Right renal pelvis (tissue), 4 donors: Measurements from ENCODE around the gene TTC33. TPM values are rescaled to one million over a fixed set of nuclear protein-coding genes. Genes with fewer than 3 reads are reported as not detected.
A peak's percentile ranks its signal among the peaks of the same experiment; 100 is the strongest.
"Not testable (repeated sequence)": the region's sequence is repeated elsewhere in the genome, so short reads cannot be mapped to it uniquely, and the experiment has no call there.

Source experiments
- DNase-seq, 4 donors: peaks; one replicate each; pipeline ENCODE4 v3.0.0-alpha.2; 2013; ENCODE audit warnings: low read depth in 4 of 4, low spot score in 3 of 4, missing footprints in 1 of 4
- polyA plus RNA-seq, 4 donors: library from polyadenylated mRNA; unstranded; fragments of 120-200 nt; gene quantifications; one replicate each; pipeline ENCODE4 v1.2.1, GENCODE V29; 2013; ENCODE audit not compliant: insufficient read length in 4 of 4

TTC33 gene
- polyA plus RNA-seq, 4 donors = 29.8 to 38.0 (median 36.3) TPM

DNA sequence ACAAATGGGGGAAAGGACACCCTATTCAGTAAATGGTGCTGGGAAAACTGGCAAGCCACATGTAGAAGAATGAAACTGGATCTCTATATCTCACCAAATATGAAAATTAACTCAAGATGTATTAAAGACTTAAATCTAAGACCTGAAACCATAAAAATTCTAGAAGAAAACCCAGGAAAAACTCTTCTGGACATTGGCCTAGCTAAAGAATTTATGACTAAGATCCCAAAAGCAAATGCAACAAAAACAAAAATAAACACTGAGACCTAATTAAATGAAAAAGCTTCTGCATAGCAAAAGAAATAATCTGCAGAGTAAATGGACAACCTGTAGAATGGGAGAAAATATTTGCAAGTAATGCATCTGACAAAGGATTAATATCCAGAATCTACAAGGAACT, 99.7 kb downstream of the TTC33 start:
- DNase-seq = not testable (repeated sequence)

DNA sequence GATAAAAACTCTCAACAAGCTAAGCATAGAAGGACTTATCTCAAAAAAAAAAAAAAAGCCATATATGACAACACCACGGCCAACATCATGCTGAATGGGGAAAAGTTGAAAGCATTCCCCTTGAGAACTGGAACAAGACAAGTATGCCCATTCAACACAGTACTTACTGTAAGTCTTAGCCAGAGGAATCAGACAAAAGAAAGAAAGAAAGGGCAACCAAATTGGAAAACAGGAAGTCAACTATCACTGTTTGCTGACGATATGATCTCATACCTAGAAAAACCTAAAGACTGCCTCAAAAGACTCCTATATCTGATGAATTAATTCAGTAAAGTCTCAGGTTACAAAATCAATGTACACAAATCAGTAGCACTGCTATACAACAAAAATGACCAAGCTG, 100.6 kb downstream of the TTC33 start:
- no peak for DNase-seq

DNA sequence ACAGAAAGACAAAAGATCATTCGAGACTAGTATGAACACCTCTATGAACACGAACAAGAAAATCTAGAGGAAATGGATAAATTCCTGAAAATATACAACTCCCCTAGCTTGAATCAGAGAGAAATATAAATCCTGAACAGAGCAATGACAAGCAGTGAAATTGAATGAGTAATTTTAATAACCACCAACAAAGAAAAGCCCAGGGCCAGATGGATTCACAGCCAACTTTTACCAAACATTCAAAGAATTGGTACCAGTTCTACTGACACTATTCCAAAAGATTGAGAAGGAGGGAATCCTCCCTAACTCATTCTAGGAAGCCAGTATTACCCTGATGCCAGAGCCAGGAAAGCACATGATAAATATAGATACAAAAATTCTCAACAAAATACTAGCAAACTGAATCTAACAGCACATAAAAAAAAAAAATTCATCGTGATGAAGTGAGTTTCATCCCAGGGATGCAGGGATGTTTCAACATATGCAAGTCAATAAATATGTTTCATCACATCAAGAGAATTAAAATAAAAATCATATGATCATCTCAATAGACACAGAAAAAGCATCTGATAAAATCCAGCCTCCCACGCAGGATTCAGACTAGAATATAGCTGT, 101.3 kb downstream of the TTC33 start:
- DNase-seq = no peak

DNA sequence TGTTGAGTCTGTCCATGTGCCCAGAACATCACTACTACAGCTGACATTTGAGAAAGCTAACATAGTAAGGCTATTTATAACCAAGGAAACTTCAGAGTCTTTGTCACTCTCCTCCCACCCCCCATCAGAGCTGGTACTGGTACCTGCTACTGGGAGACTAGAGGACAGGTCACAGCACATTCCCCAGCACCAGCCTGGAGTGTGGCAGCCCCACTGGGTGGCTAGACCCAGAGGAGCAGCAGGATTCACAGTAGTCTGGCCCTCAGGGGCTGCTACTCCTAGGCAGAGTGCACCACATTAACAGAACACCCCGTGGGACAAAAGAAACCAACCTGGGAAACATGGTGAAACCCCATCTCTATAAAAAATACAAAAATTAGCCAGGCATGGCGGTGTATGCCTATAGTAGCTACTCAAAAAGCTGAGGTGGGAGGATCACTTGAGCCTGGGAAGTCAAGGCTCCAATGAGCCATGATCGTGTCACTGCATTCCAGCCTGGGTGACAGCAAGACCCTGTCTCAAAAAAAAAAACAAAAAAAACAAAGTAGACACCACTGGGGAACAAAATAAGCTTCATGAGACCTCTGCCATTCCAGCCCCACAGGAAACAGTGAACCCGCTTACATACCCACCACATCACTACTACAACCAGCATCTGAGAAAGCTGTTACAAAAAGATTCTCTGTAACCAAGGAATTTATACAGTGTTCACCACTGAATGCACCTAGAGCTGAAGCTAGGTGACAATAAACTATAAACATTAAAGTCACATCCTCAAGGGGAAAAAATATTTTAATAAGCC, 102.3 kb downstream of the TTC33 start:
- DNase-seq = no peak

DNA sequence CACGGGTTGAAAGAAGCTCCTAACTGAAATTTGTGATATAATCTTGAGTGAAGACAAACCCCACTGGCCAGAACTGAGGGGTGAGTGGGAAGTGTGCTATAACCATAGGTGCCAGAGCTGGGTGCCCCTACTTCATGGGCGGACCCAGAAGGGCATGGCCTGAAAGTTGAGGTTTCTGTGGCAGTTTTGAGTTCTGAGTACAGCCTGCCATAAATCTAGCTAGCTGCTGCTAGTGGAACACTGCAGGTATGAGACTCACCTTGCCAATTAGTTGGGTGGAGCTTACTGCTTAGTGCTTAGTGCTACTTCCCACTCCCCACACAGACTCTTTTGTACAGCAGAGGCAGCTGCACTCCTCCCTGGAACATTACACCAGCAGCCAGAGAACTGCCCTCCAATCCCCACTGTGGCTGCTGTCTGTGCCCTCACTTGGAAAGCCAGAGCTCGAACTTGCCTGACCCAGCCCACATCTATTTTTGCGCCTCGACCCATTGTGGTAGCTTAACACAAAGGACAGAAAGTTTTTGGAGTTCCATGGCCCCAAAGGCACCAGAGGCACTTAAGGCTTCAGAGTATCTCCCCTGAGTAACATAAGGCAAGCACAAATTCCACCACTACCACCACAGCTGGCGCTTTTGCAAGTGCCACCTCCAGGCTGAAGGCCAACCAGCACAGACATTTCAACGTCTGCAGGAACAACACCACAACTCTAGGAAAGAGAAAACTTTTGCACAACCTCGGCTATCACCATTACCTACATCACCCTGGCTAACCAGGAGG, 103.1 kb downstream of the TTC33 start:
- DNase-seq = no peak

DNA sequence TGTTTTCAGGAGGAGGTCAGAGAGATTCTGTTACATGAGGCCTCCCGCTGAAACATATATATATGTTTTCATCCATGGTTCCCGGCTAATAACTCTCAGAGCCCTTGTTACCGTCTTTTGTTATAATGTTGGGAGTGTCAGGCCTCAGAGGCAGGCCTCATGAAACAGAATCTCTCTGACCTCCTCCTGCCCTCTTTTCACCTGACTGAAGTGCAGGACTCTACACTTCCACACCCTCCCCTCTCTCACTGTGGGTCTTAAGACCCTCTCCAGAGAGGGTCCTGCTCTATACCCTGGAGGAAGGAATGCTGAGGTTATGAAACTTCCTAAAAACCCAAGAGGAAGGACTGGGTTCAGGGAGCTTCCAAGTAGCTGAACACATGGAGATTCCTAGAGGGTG, 104.6 kb downstream of the TTC33 start:
- no peak for DNase-seq

DNA sequence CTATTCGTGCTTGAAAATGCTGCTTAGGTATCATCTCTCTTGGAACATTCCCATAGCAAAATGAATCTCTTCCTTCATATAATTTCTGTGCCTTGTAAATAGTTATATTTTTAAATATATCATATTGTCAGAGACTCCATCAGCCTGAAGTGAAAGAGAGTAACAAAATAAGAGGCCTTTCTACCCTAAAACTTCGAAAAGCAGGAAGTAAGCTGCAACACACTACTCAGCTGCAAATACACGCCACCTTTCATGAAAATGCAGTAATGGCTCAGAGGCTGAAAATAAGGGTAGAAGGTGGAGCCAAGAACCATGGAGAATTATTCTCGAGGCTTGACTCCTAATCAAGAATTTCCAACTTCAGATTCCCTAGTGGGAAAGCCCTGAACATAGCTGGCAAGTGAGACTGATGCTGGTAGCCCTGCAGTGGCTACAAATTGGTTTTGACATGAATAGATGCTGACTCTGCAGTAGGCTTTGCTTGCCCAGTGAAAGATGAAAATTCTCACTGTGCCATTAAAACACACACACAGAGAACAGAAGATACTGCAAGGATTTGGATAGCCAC, 106.2 kb downstream of the TTC33 start:
- DNase-seq = no peak

DNA sequence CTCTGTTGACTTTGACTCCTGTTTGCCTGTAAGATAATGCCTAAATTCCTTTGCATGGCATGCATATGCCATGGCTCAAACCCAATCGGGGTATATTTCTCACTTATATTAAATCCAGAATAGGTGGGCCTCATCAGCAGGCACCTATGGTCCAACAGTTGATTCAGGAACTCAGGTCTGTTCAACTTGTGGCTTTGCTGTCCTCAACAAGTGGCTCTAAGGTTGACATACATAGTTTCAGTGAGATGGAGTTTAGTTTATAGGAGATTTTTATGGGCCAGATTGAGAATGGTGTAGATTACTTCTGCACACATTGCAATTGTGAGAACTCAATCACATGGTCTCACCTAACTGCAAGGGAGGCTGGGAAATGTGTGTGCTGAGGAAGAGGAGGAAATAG, 107.6 kb downstream of the TTC33 start:
- no peak for DNase-seq

DNA sequence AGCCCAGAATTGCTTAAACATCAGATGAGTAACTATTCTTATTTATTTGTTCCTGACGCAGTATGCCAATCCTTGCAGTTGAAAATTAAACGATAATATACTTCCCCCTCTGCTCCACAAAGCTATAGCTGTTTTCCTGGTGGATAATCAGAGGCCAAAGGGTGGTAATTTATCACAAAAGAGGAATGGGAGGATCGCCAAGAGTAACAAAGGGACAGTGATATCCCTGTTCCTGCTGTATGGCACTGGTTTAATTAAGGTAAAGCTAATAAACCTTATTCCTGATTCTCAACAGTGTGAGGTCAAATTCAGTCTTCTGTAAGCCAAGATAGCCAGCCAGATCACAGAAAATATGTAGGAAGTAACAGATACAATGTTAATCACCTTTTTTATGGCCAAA, 109.5 kb downstream of the TTC33 start:
- DNase-seq = peak in 3 of 4 donors; percentile 18 to 49 (median 39)

DNA sequence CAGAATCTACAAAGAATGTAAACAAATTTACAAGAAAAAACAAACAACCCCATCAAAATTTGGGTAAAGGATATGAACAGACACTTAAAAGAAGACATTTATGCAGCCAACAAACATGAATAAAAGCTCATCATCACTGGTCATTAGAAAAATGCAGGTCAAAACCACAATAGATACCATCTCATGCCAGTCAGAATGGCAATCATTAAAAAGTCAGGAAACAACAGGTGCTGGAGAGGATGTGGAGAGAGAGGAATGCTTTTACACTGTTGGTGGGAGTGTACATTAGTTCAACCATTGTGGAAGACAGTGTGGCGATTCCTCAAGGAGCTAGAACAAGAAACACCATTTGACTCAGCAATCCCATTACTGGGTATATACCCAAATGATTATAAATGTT, 116.2 kb downstream of the TTC33 start:
- DNase-seq = not testable (repeated sequence)

DNA sequence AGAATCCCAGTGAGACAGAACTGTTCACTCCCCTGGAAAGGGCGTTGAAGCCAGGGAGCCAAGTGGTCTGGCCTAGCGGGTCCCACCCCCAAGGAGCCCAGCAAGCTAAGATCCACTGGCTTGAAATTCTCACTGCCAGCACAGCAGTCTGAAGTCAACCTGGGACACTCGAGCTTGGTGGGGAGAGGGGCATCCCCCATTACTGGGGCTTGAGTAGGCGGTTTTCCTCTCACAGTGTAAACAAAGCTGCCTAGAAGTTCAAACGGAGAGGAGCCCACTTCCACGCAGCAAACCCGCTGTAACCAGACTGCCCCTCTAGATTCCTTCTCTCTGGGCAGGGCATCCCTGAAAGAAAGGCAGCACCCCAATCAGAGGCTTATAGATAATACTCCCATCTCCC, 121.2 kb downstream of the TTC33 start:
- no peak for DNase-seq

DNA sequence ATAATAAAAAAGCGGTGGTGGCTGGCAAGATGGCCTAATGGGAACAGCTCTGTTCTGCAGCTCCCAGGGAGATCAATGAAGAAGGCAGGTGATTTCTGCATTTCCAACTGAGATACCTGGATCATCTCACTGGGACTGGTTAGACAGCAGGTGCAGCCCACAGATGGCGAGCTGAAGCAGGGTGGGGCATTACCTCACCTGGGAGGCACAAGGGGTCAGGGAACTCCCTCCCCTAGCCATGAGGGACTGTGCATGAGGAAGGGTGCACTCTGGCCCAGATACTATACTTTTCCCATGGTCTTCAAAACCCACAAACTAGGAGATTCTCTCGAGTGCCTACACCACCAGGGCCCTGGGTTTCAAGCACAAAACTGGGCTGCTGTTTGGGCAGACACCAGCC, 121.6 kb downstream of the TTC33 start:
- no peak for DNase-seq

DNA sequence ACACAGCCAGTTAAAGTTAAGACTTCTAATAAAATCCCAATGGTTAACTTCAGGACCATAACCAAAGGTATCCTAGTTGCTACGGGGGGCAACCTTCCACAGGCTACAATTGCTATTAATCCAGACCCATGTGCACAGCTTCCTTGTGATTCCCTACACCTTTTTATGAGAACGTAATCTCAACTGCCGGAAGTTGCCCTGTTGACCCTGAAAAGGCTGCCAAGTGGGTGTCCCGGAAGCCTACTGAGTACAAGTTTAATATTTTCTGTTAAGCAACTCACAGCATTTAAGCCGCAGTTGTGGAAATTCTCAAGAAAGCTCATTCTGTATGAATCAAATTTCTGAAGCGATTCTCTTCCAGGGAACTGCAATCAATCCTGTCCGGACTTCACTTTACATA, 124.5 kb downstream of the TTC33 start:
- DNase-seq = no peak

DNA sequence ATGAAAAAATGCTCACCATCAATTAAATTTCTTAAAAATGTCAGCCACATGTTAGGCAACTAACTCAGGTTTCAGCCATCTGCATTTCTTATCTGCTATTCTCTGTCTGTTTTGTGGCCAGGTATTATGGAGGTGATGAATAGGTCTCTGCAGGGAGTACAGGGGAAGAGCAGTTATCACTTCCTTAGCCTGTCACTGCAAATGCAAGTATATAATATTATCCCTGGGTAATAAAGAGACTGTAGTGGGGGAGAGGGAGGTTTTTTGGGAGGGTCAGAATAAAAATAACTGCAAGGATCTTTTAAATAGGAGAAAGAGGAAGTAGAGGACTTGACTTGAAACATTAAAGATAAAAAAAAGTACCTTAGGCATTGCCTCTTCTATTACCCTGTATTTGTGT, 125.6 kb downstream of the TTC33 start:
- no peak for DNase-seq

DNA sequence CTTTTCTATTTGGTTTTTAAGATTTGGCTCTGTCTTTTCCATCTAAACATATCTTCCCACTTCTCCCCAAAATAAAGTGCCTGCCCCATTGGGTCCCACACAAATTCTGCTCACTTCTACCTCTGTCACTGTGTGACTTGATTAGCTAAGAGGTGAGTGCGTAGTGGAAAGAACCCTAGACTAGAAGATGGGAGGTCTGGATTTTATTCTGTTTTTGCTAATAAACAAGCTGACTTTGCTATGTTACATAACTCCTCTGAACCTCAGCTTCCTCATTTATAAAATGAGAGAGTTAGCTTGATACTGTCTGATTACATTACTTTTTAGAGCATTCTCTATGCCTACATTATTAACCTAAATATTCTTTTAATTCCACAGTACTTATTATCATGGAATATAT, 127.4 kb downstream of the TTC33 start:
- no peak for DNase-seq

DNA sequence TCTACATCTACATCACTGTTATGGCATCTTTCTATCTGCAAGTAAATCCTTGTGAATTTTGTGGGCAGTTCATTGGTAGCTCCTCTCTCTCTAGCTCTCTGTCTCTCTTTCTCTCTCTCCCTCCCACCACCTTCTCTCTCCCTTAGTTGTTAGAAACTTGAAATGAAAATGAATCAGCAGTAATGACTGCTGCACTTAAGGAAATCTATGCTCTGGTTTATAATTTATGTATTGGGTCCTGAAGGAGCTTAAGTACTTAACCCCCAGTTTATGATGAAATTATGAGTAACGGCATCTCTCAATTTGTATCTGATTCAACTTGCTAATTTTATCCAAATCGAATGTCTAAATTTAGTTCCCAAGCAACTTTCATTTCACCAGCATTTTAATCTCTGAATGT, 128.1 kb downstream of the TTC33 start:
- no peak for DNase-seq

DNA sequence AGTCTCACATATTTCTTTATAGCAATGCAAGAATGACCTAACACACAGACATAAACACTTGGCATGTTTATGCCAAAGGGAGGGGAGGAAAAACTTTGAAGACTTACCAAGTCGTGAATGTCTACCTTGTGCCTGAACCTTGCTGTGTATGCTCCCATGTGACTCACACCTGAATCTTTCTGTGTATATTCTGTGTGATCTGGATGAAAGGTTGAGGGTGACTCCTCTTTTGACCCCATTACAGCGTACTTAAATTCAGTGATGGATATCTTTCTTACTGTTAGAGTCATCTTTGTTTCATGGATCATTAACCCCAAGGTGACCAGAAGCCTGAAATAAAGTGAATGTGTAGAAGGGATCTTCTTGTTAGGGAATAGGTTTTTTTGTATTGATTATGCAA, 129.0 kb downstream of the TTC33 start:
- no peak for DNase-seq

DNA sequence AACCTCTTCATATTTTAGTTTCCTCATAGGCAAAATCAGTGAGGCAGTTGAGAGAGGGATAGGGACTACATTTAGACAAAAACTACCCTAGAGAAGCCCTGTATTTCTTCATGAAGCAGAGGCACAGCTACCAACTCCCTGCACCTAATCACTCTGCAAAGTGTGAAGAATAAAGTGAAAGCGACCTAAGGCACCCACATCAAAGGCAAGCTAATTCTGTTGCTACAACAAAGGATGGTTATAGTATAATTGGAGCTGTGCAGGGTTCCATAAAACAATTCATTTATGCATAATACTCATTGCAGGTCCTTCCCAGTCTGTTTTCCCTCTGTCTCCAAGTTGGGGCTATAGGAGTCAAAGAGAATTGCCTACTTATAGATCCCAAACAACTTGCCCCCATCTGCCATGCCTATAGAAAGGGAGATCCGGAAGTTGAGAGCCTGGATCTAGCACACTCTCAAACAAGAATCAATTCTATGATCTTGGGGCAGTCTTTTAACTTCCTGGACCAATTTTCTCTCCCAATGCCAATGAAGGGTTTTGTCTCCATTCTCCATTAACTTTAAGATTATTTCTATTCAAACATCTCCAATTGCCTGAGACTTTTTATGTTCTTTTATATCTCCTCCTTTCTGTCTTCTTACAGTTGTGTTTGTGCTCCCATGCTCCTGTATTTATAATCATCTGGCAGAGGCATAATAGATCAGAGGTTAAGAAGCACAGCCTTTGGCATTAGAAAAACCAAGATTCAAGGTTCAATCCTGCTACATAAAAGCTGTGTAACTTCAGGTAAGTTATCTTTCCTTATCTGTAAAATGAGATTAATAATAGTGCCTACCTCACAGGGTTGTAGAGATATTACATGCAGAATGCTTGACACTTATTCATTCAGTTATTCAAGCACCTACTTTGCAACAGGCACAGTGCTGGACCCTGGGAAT, 132.0 kb downstream of the TTC33 start:
- no peak for DNase-seq

DNA sequence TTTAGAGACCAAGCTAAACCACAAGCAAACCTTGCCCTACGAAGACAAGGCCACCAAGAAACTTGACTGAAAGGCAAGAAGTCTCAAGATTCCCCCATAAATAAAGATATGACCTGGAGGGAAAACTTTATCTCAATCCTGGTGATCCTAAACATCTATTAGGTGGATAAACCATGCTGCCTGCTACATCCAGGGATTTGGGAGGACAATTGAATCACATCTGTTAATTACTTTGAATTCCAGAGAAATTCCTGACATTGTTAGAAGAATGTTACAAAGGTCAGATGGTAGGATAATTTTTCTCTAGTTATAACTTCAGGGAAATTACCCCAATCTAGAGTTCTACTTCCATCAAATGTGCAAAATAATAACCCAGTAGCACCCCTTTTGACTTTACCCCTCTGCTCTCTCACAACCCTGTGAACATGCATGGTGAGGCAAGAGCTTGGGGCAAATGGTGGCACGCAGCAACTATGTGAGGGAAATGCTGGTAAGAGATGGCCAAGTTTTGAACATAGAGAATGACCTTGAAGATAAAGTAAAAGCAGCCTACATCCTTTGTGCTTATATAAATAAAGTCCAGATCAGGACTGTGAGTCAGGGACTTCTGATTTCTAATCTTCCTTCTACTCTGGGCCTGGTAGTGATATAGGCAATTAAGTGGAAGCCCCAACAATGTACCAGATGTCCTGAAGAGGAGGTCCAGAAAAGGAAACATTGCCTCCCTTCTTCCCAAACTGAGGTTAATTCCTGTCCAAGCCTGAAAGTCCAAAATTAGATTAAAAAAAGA, 133.1 kb downstream of the TTC33 start:
- no peak for DNase-seq
